Cardiac fibroblast (primary cell): Measurements from ENCODE around the gene MIB2.
A peak's percentile ranks its signal among the peaks of the same experiment; 100 is the strongest.

Experiments used
- DNase-seq, 2 donors: peaks; one replicate each; pipeline versions ENCODE4 v3.0.0 to v3.0.0-alpha.2; 2010; ENCODE audit warnings: low read depth in 2 of 2
- H3K4me3 ChIP-seq, 2 donors: replicated peaks in 1 of 2; 1 replicate in 1 of 2; 2 replicates in 1 of 2; pipeline ENCODE4 v1.5.1; 2011; ENCODE audit warnings: low read depth in 2 of 2, low read length in 2 of 2, mild to moderate bottlenecking in 2 of 2, moderate library complexity in 1 of 2
- CTCF ChIP-seq: IDR thresholded peaks from one replicate; pipeline ENCODE4 v1.5.1; 2011; ENCODE audit warnings: low read depth, mild to moderate bottlenecking, low read length, inconsistent platforms

The MIB2 gene

GRCh38 chr1:1574721-1575537 is 40.4 kb upstream of the MIB2 start, which contains the start of gene SSU72:
Gene SSU72 (minus strand): TSS chr1:1574863. CDS start chr1:1574557, 306 bp downstream.
- no peak for TF ChIP-seq CTCF
- DNase-seq, result peak; percentile 93 to 95
- H3K4me3 ChIP-seq, result peak within 1 kb of the TSS; percentile 93 to 98

- no peak overlapping the region for H3K4me3 ChIP-seq
- no peak for DNase-seq
- TF ChIP-seq CTCF, result no peak
These were observed 37.8 kb upstream of the MIB2 start for GRCh38 chr1:1577367-1578011.

- no peak for DNase-seq
- no peak for TF ChIP-seq CTCF
These were observed 36.8 kb upstream of the MIB2 start for GRCh38 chr1:1578371-1578940.

GRCh38 chr1:1582585-1583346 is 32.5 kb upstream of the MIB2 start:
- no peak for DNase-seq
- TF ChIP-seq CTCF, result no peak
- H3K4me3 ChIP-seq, result no peak overlapping the region

More at GRCh38 chr1:1578371-1578940, 36.8 kb upstream of the MIB2 start:
- H3K4me3 ChIP-seq, result no peak overlapping the region

GRCh38 chr1:1583347-1584010 is 31.8 kb upstream of the MIB2 start:
- no peak for TF ChIP-seq CTCF
- DNase-seq, result no peak
- no peak overlapping the region for H3K4me3 ChIP-seq

GRCh38 chr1:1591452-1591851 is 23.8 kb upstream of the MIB2 start:
- TF ChIP-seq CTCF, result no peak
- no peak overlapping the region for H3K4me3 ChIP-seq
- DNase-seq, result no peak
